ENCODE data around the gene EPAS1.

DNA sequence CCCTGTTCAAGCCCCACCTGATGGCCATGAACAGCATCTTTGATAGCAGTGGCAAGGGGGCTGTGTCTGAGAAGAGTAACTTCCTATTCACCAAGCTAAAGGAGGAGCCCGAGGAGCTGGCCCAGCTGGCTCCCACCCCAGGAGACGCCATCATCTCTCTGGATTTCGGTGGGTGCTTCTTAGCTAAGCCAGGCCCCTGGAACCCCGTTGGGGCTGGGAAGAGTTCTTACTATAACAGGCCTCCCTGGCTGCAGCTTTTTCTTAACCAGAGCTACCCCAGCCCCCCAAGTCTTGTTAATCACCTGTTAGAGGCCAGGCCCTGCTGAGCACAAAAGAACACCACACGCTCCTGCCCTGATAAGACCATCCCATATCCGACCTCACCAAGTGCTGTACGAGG lies 79.4 kb downstream of the EPAS1 start:
- TF ChIP-seq MTA1 (CRISPR knock-in tag; IDR thresholded peaks at IDR 0.05; ENCODE audit: borderline replicate concordance) (no peak), CTCF (CRISPR knock-in tag; IDR thresholded peaks at IDR 0.05) (no peak), EZH2 (conservative IDR thresholded peaks at IDR 0.05; ENCODE audit: low read depth, low read length) (no peak), ZZZ3 (CRISPR knock-in tag; IDR thresholded peaks at IDR 0.05; ENCODE audit: borderline replicate concordance) (no peak), PHF21A (CRISPR knock-in tag; IDR thresholded peaks at IDR 0.05) (no peak), CBX5 (CRISPR knock-in tag; IDR thresholded peaks at IDR 0.05; ENCODE audit: borderline replicate concordance) (no peak), KLF16 (CRISPR knock-in tag; IDR thresholded peaks at IDR 0.05) (no peak), YY1 (IDR thresholded peaks at IDR 0.05; ENCODE audit: insufficient read depth, insufficient replicate concordance, low read depth, low read length) (no peak), MXD4 (CRISPR knock-in tag; IDR thresholded peaks at IDR 0.05) (no peak), FOSL1 (CRISPR knock-in tag; IDR thresholded peaks at IDR 0.05; ENCODE audit: borderline replicate concordance) (no peak), ZNF660 (CRISPR knock-in tag; IDR thresholded peaks at IDR 0.05; ENCODE audit: borderline replicate concordance, low read depth) (no peak)
